HUDEP-2 (cell line): ENCODE measurements around the gene FER1L5.
A peak's percentile ranks its signal among the peaks of the same experiment; 100 is the strongest.

Experiments
- DNase-seq, 76 experiments: peaks; one replicate each; lab custom pipeline; 2025; ENCODE audit not compliant: unreplicated experiment in 76 of 76; lab: John Stamatoyannopoulos, UW

FER1L5 gene

DNA sequence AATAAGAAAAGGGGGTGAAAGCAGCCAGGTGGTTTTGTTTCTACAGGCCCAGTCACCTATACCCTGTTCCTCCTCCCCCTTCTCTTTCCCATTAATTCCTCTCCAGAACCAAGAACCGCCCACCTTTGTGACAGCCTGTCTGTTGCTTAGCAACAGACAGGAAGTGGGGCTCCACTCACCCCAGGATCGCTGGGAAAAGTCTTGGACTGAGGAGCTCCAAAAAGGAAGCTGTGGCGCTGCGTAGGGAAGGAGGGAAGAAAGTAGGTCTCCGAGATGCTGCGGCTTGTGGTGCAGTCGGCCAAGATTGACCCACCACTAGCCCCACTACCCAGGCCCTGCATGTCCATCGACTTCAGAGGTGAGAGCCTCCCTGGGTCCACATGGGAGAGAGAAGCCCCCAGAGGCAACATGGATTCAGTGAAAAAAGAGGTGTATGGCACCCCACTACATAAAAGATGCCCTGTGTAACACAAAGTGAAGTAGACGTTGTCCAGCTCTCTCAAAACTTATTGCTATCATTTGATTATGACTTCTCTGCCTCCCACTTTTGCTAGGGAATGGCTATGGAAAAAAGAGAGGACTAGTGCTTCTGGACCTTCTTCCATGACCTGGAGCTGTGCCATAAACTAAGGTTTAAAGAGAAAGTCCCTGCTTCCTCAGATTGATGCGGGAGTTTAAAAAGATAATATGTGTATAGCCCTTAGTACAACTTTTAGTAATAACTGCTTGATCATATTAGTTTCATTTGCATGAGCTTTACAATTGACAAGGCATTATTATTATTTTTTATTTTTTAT is at the start of gene FER1L5:
FER1L5 (plus strand) TSS at position 201 of the 797 bp plus-strand sequence; CDS start at position 274, 73 bp downstream.
- no peak for DNase-seq

DNA sequence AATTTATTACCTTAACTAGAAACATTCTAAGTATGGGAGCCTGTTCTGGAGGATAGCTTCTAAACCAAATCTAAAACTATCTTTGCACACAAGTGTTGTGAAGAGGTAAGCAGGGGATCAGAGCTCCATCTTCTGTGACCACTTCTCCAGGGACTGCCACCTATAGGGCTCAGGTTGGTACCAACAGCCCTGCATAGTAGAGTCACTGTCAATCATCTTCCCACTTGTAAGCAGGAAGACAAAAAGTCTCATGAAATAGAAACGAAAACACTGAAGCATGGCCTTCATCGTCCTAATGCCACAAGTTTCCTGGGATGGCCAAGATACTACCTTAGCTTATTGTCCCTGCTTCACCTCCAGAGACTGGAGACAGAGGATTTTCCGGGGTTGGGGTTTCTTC is 48.3 kb upstream of the FER1L5 start:
- DNase-seq: no peak

DNA sequence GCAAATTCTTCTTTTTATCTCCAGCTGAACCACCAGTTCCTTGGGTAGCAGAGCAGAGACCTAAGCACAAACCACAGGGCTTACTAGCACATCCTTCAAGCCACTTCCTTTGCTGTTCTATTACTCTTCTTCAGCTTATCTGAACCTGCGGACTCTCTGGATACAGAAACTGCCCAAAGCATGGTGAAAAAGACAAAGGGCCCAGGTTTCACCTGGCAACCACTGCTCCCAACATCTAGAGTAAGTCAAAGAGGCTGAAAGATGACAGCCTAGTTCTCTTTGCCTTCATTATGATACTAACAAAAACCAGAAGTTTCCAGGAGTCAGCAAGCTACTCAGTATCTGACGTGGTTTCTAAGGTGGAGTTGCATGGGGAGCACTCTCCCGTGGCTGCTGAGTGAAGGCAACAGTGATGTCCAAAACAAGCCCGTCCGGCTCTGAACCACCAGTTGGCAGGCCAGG is 47.8 kb upstream of the FER1L5 start:
- no peak for DNase-seq

DNA sequence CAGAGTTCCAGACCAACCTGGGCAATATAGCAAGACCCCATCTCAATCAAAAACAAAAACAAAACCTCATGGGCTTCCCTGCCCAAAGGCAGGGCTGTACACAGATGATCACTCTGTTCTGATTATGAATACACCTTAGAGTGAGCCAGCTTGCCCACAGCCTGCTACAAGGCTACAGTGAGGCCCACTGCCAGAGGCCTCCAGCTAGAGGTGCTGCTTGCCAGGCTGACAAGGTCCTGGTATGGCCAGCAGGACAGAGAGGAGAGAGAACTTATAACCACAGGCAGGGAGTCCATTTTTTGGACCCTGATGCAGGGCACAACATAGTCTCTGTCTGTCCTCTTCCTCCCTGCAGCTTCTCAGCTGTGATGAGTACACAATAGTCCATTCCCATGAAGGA is 46.0 kb upstream of the FER1L5 start:
- DNase-seq: no peak

DNA sequence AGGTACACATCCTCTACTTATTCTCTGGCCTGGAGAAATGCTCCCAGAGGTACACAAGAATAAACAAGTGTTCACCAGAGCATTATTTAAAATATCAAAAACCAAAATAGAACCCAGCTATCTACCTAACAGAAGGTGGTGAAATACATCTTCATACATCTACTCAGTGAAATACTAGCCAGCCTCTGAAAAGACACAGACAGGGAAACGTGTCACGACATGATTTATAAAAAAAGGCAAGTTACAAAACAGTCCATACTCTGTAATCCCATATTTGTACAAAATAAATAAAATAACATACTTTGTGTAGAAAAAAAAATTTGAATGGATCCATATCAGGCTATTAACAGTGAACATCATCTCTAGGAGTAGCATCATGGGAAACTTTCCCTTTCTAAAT is 42.6 kb upstream of the FER1L5 start:
- no peak for DNase-seq

DNA sequence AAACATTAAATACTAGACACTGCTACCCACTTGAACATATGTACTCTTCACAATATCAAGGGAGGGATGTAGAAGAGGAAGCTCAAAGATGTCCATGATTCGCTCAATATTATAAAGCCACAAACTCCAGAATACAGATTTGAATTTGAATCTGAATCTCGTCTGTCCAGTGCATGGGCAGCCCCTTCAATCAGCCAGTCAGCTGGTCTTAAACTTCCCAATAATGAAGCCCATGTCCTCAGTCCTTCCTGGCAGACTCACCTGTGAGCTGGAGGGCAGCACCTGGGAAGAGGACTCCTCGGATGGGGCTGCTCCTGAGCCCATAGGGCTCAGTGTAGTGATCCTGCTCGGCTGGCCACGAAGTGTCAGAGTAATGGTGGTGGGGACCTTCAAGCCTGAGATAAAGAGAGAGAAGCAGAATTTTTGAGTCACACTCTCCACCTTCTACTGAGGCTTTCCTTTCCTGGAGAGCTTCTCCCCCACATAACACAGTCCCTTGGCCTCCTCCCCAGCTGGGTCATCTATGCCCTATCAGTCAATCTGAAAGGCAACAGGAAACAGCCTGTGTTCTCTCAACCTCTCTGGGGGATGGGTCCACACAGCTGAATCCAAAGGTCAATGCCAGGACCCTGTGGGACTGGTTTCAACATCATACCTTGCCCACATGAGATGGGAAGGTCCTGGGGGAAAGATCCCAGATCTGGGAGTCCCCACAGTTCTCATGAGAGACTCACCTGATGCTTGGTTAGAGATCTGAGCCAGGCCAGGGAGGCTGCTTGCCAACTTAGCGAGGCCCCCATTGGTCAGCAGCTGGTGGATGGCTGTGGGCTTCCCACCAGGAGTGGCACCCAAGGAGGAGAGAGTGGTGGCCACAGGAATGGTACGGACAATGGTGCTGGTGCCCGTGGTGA is 40.9 kb upstream of the FER1L5 start:
- peak in 18 of 76 experiments; percentile 2 to 67 (median 23) for DNase-seq

DNA sequence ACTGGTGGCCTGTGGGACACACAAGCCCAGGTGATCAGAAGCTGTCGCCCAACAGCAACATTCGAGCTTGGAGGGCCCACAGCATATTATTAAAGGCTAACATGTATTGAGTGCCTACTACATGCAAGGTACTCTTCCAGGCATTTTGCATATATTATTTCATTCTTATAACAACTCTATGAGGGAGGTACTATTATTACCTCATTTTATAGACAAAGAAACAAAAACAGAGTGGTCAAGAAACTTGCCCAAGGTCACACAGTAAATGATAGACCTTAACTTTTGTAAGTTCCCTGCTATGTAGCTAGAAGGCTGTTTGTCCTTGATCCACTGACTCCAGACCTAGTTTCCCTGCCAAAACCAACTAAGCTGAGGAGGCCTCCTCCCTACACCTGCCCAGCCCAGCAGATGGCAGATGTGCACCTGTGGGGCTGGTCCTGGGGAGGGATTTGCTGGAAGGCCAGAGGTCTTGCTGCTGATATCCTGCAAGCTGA is 40.2 kb upstream of the FER1L5 start:
- no peak for DNase-seq

DNA sequence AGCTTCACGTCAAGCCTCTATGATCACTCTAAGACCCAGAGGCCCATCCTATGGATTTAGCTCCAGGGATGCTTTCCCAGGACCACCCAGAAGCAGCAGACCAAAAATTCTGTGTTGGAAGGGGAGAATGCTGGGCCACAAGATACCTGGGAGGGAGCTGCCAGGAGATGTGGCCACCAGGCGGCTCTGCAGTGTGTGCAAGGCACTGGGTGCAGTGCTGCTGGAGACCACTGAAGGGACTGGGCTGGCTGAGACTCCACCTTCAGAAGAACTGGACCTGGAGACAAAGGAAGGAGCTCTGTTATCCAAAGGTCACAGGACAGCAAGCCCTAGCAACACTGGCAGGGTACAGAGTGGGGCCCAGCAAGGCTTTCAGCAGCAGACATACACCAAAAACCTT is 38.5 kb upstream of the FER1L5 start:
- DNase-seq: peak in 7 of 76 experiments; percentile 4 to 23 (median 11)

DNA sequence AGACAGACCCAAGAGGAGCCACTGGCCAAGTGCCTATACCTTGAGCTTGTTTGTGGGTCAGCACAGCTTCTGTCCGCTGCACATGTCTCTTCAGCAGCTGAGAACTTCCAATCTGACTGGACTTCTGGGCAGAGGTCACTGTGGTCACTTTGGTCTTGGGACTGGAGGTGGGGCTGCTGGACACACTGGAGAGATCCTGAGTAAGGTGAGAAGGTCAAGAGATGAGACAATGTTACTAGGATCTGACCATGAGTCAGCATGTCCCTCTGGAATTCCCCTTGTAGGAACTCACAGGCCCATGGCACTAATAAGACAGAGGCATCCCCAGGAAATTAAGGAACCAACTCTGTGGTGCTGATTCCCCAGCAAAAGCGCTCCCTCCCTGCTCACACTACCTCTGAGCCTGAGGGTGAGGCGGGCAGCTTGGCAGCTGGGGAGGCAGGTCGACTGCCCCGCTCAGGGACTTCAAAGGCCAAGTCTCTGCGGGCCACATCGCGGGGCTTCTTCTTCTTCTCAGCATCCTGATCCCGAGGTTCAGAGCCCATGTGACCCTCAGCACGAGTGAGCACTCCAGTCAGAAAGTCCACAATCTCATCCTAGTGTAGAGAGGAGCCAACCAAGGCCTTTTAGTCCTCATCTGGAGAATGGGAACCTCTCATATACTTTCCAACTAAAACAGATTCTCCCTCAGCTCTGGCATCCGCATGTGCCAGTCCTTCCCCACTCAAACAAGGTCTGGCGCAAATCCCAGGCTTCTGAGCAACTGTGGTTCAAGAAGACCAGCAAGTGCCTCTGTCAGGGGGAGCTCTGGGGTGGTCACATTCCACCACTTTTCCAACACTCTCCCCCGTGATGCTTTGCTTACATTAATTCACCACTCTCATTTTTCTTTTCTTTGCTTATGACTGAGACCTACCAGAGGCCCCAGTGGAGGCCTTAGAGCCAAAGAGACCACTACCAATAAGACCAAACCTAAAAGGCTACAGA is 33.8 kb upstream of the FER1L5 start:
- no peak for DNase-seq

DNA sequence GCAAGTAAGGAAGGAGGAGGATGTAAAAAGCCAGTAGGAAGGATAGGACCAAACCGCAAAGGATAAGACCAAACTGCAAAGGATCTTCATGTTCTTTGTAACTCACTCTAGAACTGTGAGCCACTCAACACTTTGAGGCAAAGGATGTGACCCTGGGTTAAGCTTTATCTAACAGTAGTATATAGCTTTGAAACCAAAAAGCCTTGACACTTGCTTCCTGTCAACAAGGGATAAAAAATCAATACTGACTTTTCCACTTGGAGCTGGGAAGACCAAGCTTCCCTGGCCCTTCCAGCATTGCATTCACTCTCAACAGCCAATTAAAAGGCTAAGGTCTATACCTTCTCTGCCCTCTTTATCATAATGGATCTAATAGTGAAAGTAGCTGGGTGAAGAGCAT is 26.4 kb upstream of the FER1L5 start:
- no peak for DNase-seq

DNA sequence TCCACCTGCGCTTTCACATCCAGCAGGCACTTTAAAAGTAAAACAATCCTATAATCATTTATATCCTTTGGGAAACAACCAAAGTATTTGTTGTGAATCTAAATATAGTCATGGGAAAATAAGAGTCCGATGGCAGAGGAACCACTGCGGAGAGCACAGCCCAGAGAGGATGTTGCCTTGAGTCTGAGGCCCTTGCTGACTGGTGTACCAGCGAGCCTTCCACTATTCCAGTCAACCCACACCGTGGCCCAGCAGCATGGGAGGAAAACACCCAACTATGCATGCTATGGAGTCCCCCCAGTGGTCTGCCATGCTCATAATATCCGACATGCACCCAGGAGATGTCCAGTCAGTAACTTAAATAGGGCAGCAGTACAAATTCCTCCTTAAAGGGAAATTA is 26.0 kb upstream of the FER1L5 start:
- DNase-seq: no peak

DNA sequence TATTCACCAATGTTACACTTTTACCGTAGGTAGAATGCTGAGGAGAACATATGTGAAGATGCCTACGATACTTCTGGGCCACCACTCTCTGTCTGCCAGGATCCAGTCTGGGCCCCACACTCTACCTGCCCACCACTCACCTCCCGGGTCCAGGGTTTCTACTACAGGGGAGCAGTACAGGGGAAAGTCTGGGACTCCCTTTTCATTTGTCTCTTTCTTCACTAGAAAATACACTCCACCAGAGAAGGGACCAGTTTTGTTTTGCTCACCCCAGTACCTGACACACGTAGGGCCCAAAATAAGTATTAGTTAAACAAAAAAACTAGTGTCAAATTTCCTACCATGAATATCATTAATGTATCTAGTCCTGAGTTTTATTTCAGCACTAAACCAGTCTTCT is 25.6 kb upstream of the FER1L5 start:
- no peak for DNase-seq

DNA sequence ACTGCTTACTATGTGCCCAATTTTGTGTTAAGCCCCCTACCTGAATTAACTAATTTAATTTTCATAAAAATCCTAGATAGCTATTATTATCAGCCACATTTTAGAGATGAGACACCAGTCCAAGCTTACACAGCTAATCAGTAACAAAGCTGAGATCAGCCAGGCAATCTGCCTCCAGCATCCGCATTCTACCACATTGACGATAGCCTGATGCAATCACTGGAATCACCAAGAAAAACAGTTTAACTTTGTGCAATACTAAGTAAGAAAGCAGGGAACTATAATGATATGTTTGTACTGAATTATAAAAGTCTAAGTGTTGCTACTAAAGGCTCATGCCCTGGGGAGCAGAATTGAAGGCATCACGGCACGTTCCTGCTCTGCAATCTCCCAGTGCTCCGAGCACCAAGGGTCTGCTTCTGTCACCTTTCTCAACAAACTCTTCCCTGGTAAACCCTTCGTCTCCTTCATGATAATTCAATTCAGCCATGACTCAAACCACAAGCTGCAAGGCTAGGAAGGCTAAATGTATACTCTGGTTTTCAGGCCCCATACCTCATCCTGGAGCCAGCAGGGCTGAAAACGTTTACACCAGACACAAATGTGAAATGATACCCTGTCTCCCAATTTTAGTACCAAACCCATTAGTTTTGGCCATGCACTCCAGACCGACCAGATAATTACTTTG is 23.8 kb upstream of the FER1L5 start:
- DNase-seq: no peak

DNA sequence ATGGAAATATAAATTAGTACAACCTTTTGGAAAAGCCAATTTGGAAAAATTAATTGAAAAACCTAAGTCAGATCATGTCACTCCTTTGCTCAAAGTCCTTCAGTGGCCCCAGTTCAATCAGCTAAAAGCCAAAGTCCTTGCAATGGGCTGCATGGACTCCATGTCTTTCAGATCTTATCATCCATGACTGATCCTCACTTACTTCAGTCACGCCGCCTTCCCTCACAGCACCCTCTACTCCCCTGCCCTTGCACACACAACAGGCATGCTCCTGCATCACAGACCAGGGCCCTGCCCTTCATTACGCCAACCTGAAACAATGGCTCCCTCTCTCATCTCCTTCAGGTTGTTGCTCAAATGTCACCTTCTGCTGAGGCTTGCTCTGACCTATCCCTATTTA is 20.0 kb upstream of the FER1L5 start:
- DNase-seq: no peak

DNA sequence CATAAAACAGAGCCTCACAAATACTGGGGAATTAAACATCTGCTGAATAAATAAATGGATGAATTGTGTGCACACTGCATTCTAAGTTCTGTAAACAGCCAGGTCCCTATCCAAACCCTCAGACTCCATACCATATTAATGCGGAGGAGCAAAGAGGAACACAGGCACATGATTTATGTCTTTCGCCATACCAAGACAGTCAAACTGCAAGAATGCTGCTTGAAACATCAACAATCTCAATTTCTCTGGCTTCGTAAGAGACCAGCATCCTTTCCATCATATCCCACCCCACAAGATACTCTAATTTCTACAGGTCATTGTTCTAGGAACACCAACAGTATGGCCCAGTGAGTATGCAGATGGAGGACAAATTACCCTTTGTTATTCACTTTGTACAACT is 19.4 kb upstream of the FER1L5 start:
- no peak for DNase-seq

DNA sequence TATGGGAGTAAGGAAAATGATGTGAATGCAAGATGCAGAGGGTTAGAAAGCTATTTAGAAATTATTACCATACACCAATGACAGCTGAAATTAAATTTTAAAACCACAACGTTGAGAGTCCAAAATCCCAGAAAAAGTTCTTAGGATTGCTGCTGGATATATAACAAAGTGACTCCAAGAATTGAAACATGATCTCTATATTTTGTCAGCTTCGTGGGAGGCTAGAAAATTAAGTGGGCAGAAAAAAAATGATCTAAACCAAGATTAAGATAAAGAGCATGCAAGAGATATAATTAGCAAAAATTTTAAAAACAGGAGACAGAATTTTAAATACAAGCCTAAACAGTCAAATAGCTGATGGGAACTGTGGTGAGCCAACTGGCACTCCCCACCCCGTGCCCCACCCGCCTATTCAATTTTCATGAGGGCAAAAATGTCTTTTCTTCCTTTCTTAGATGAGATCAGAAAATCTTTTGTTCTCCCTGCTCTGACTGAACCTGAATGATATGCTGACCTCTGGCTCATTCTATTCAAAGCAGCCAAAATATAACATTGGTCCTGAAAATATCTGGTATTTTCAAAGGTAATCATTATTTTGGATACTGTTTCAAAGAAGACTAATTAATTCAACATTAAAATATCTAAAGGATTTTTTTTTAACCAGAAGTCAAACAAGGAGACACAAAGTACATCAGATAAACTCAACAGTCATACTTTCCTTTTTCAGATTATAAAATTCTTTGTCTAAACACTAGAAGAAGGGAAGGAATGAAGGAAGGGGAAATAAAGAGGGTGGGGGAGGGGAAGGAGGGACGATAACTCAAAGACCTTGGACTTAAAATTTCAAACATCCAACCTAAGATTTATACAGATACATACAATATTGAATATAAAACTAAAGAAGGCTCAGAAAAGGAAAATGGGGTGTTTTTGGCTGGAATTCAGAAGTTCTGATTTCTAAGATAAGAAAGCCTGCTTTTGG is 16.7 kb upstream of the FER1L5 start:
- DNase-seq: peak in 1 of 76 experiments; percentile 2

DNA sequence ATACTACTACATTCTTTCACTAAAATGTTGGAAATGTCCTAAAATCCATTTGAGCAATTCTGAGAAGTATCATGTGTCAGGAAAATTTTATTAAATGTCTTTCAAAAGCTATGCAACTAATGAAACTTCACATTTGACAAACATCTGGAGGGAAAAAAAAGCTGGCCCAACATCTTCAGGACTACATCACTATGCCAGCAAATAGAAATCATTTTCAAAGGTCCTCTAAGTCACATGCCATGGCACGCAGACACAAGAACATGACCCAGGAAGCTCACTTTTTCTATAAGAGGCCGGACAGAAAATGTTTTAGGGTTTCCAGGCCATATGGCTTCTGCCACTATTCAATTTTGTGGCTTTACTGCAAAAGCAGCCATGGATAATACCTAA is 16.0 kb upstream of the FER1L5 start:
- DNase-seq: no peak

DNA sequence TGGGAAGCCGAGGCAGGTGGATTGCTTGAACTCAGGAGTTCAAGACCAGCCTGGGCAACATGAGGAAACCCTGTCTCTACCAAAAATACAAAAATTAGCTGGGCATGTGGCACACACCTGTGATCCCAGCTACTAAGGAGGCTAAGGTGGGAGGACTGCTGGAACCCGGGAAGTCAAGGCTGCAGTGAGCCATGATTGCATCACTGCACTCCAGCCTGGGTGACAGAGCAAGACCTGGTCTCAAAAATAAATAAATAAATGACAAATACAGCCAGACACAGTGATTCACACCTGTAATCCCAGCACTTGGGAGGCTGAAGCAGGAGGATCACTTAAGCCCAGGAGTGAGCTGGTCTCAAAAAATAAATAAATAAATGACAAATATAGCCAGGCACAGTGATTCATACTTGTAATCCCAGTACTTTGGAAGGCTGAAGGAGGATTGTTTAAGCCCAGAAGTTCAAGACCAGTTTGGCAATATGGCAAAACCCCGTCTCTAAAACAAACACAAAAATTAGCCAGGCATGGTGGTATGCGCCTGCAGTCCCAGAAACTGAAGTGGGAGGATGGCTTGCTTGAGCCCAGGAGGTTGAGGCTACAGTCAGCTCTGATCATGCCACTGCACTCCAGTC is 10.6 kb upstream of the FER1L5 start:
- DNase-seq: no peak
